Neutrophil (primary cell): ENCODE data around the gene FKBP14.

Experiments
- H3K27ac ChIP-seq: fragments of 200-600 bp; sonication (generic); 2 replicates; pipeline ENCODE4 v1.5.1; 2016; ENCODE audit warnings: mild to moderate bottlenecking, moderate library complexity
- H3K27me3 ChIP-seq: fragments of 200-600 bp; sonication (generic); 2 replicates; pipeline ENCODE4 v1.6.0; 2016; ENCODE audit warnings: mild to moderate bottlenecking
- H3K36me3 ChIP-seq: fragments of 200-600 bp; sonication (generic); 2 replicates; pipeline ENCODE4 v1.5.1; 2017
- H3K4me1 ChIP-seq, 2 experiments: fragments of 200-600 bp in 1 of 2; sonication (generic) in 1 of 2; 1 replicate in 1 of 2; 2 replicates in 1 of 2; pipeline versions ENCODE4 v1.5.1 to v1.6.1; 2013 to 2016; ENCODE audit warnings: low read depth in 1 of 2, low read length in 1 of 2, mild to moderate bottlenecking in 1 of 2, moderate library complexity in 1 of 2; ENCODE audit not compliant: control insufficient read depth in 1 of 2, insufficient read depth in 1 of 2
- H3K4me3 ChIP-seq, 2 experiments: fragments of 200-600 bp in 1 of 2; sonication (generic) in 1 of 2; 1 replicate in 1 of 2; 2 replicates in 1 of 2; pipeline ENCODE4 v1.5.1; 2013 to 2016; ENCODE audit warnings: low read depth in 1 of 2, low read length in 1 of 2, mild to moderate bottlenecking in 1 of 2, moderate library complexity in 1 of 2
- H3K9me3 ChIP-seq: fragments of 200-600 bp; sonication (generic); 2 replicates; pipeline ENCODE4 v1.5.1; 2016
- CTCF ChIP-seq: fragments of 200-600 bp; sonication (generic); IDR thresholded peaks from 2 replicates; pipeline ENCODE4 v1.5.1; 2016; ENCODE audit warnings: antibody characterized with exemption

Gene FKBP14

GRCh38 chr7:30041526-30042269 is 15.2 kb upstream of the FKBP14 start:
- Histone ChIP-seq H3K4me1 (no peaks in the 10 kb centered on the region), H3K27ac (no peak overlapping the region), H3K9me3 (no peaks in the 10 kb centered on the region), H3K27me3 (no peaks in the 10 kb centered on the region), H3K36me3 (no peaks in the 10 kb centered on the region), H3K4me3 (no peak overlapping the region)
- no peak for TF ChIP-seq CTCF

- Histone ChIP-seq H3K4me3 (no peak overlapping the region), H3K9me3 (no peaks in the 10 kb centered on the region), H3K27me3 (no peaks in the 10 kb centered on the region), H3K27ac (no peak overlapping the region), H3K4me1 (no peaks in the 10 kb centered on the region), H3K36me3 (no peaks in the 10 kb centered on the region)
- no peak for TF ChIP-seq CTCF
Observed at GRCh38 chr7:30040938-30041337, 14.4 kb upstream of the FKBP14 start.

GRCh38 chr7:30038196-30038980 is 11.9 kb upstream of the FKBP14 start:
- H3K27me3 ChIP-seq = no peaks in the 10 kb centered on the region
- H3K27ac ChIP-seq = no peak overlapping the region
- H3K9me3 ChIP-seq = no peaks in the 10 kb centered on the region
- no peak for TF ChIP-seq CTCF
- H3K4me3 ChIP-seq = no peak overlapping the region
- H3K36me3 ChIP-seq = no peaks in the 10 kb centered on the region
- H3K4me1 ChIP-seq = no peaks in the 10 kb centered on the region

GRCh38 chr7:30036220-30036619 is 9.7 kb upstream of the FKBP14 start:
- Histone ChIP-seq H3K9me3 (no peaks in the 10 kb centered on the region), H3K4me1 (no peaks in the 10 kb centered on the region), H3K4me3 (no peak overlapping the region), H3K36me3 (no peaks in the 10 kb centered on the region), H3K27me3 (no peaks in the 10 kb centered on the region), H3K27ac (no peak overlapping the region)
- TF ChIP-seq CTCF = no peak

GRCh38 chr7:30034501-30034900 is 8.0 kb upstream of the FKBP14 start:
- Histone ChIP-seq H3K9me3 (no peaks in the 10 kb centered on the region), H3K27me3 (peaks cover 11% of the 10 kb centered on the region), H3K4me1 (no peaks in the 10 kb centered on the region), H3K27ac (no peak overlapping the region), H3K4me3 (no peak overlapping the region), H3K36me3 (no peaks in the 10 kb centered on the region)
- no peak for TF ChIP-seq CTCF
